NCI-H2081 (cell line): ENCODE measurements around the gene CENPX.

Experiments used
- DNase-seq, 2 experiments: peaks; one replicate each; lab custom pipeline; 2025; lab: John Stamatoyannopoulos, UW

The CENPX gene

GRCh38 chr17:82012261-82012639, 10.4 kb downstream of the CENPX start:
- DNase-seq = no peak

GRCh38 chr17:82011617-82012187, 11.0 kb downstream of the CENPX start:
- DNase-seq = no peak

GRCh38 chr17:82010575-82011525, 11.8 kb downstream of the CENPX start:
- no peak for DNase-seq

- no peak for DNase-seq
These were observed 13.3 kb downstream of the CENPX start for GRCh38 chr17:82009413-82009812.

- no peak for DNase-seq
These were observed 13.7 kb downstream of the CENPX start for GRCh38 chr17:82008941-82009405.

- no peak for DNase-seq
These were observed 14.3 kb downstream of the CENPX start for GRCh38 chr17:82008258-82008940.

- DNase-seq = no peak
These were observed 15.0 kb downstream of the CENPX start for GRCh38 chr17:82007495-82008257.

- DNase-seq = no peak
These were observed 15.5 kb downstream of the CENPX start for GRCh38 chr17:82007228-82007494.

GRCh38 chr17:82006468-82007227, 16.0 kb downstream of the CENPX start:
- DNase-seq = no peak

GRCh38 chr17:82005701-82006348, 16.9 kb downstream of the CENPX start:
- DNase-seq = no peak

GRCh38 chr17:82004517-82005455, 17.9 kb downstream of the CENPX start:
- DNase-seq = no peak

- no peak for DNase-seq
These were observed 19.0 kb downstream of the CENPX start for GRCh38 chr17:82003411-82004381.

GRCh38 chr17:82001571-82002056, 21.1 kb downstream of the CENPX start:
- no peak for DNase-seq

GRCh38 chr17:82000803-82001570, 21.7 kb downstream of the CENPX start:
- DNase-seq = no peak

GRCh38 chr17:81999976-82000802, 22.5 kb downstream of the CENPX start:
- no peak for DNase-seq

GRCh38 chr17:81999587-81999975, 23.1 kb downstream of the CENPX start:
- no peak for DNase-seq
